ENCODE measurements around the gene LSM7. TPM values are rescaled to one million over a fixed set of nuclear protein-coding genes. Genes with fewer than 3 reads are reported as not detected.

Gene LSM7
- total and polyA plus RNA-seq, 11 donors, result 33.8 to 213 (median 47.7) TPM

- no peak for DNase-seq
- WGBS, 4 donors, result 63 to 69% (median 67%) methylated on average over 25 of the region's 25 CpGs
- ATAC-seq, result peak in 3 of 4 donors; percentile 51 to 57 (median 54)
- H3K4me1 ChIP-seq, result no peaks in the 10 kb centered on the region
- no peaks in the 10 kb centered on the region for H3K27me3 ChIP-seq
- no peak overlapping the region for H3K27ac ChIP-seq
- peaks cover 0 to 48% (median 14%) of the 10 kb centered on the region in 9 donors for H3K36me3 ChIP-seq
- H3K4me3 ChIP-seq, result no peak overlapping the region
- H3K9me3 ChIP-seq, result no peaks in the 10 kb centered on the region
- TF ChIP-seq, protein P1, sequence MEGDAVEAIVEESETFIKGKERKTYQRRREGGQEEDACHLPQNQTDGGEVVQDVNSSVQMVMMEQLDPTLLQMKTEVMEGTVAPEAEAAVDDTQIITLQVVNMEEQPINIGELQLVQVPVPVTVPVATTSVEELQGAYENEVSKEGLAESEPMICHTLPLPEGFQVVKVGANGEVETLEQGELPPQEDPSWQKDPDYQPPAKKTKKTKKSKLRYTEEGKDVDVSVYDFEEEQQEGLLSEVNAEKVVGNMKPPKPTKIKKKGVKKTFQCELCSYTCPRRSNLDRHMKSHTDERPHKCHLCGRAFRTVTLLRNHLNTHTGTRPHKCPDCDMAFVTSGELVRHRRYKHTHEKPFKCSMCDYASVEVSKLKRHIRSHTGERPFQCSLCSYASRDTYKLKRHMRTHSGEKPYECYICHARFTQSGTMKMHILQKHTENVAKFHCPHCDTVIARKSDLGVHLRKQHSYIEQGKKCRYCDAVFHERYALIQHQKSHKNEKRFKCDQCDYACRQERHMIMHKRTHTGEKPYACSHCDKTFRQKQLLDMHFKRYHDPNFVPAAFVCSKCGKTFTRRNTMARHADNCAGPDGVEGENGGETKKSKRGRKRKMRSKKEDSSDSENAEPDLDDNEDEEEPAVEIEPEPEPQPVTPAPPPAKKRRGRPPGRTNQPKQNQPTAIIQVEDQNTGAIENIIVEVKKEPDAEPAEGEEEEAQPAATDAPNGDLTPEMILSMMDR (IDR thresholded peaks at IDR 0.05), result no peak
- TF ChIP-seq POLR2A (IDR thresholded peaks at IDR 0.05), result no peak
- intact Hi-C loops (cut with DNase I), result no loop called here
Observed at GRCh38 chr19:2345794-2346663, 17.6 kb upstream of the LSM7 start.

- Histone ChIP-seq H3K4me3 (no peak overlapping the region), H3K27me3 (no peaks in the 10 kb centered on the region), H3K9me3 (no peaks in the 10 kb centered on the region), H3K36me3 (peaks cover 0 to 49% (median 19%) of the 10 kb centered on the region in 9 donors), H3K27ac (no peak overlapping the region), H3K4me1 (no peaks in the 10 kb centered on the region)
- intact Hi-C loops (cut with DNase I), result no loop called here
- TF ChIP-seq, protein P1 (IDR thresholded peaks at IDR 0.05), result no peak
- no peak for TF ChIP-seq POLR2A (IDR thresholded peaks at IDR 0.05)
- WGBS, 4 donors, result 95 to 98% (median 97%) methylated on average over 6 to 17 of the region's 17 CpGs
- DNase-seq (no peak), ATAC-seq (no peak)
Observed at GRCh38 chr19:2345076-2345475, 16.7 kb upstream of the LSM7 start.

- Histone ChIP-seq H3K36me3 (peaks cover 0 to 55% (median 23%) of the 10 kb centered on the region in 9 donors), H3K9me3 (no peaks in the 10 kb centered on the region), H3K4me1 (no peaks in the 10 kb centered on the region), H3K27me3 (no peaks in the 10 kb centered on the region), H3K4me3 (no peak overlapping the region), H3K27ac (no peak overlapping the region)
- DNase-seq (no peak), ATAC-seq (no peak)
- WGBS, 4 donors, result 92 to 97% (median 96%) methylated on average over 18 to 24 of the region's 24 CpGs
- no peak for TF ChIP-seq POLR2A (IDR thresholded peaks at IDR 0.05)
- TF ChIP-seq, protein P1 (IDR thresholded peaks at IDR 0.05), result no peak
- intact Hi-C loops (cut with DNase I), result no loop called here
Observed at GRCh38 chr19:2344381-2344870, 16.0 kb upstream of the LSM7 start.

DNA sequence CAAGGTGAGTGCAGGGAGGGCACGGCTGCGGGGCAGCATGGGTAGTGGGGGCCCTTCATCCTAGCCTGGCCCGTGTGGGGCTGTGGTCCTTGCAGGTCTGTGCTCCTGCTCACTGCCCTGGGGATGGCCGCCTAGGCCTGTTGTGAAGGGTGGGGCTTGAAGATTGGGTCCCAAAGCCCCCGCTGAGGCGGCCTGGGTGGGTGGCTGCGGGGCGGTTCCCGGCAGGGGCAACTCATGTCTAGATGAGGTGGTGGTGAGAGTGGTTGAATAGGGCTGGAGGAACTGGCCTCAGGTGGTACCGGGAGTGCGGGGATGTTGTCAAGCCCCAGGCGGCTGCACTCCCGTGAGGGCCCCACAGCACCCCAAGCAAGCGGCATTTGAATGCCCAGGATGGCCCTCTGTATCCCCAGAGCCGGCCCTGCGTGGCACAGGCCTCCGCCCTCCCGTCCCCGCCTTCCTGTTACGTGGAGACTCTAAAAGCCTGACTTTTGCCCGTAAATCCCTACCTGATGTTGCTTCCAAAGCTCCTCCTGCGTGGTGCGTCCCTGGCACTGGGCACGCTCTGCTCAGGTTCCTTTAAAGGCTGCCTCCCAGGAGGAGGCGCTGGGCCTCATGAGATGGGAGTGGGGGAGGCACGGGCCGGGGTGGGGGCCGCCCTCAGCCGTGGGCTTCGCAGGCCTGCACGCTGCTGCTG is 15.1 kb upstream of the LSM7 start:
- Histone ChIP-seq H3K27me3 (no peaks in the 10 kb centered on the region), H3K36me3 (peaks cover 0 to 62% (median 23%) of the 10 kb centered on the region in 9 donors), H3K4me1 (no peaks in the 10 kb centered on the region), H3K4me3 (no peak overlapping the region), H3K27ac (no peak overlapping the region), H3K9me3 (no peaks in the 10 kb centered on the region)
- ATAC-seq, result no peak
- intact Hi-C loops (cut with DNase I), result no loop called here
- DNase-seq, result no peak
- TF ChIP-seq, protein P1 (IDR thresholded peaks at IDR 0.05), result no peak
- no peak for TF ChIP-seq POLR2A (IDR thresholded peaks at IDR 0.05)
- WGBS, 4 donors, result 95 to 96% (median 95%) methylated on average over 23 to 31 of the region's 31 CpGs
